ENCODE measurements around the gene PPP6R2.
"Not testable (repeated sequence)": the region's sequence is repeated elsewhere in the genome, so short reads cannot be mapped to it uniquely, and the experiment has no call there.

PPP6R2 gene

GRCh38 chr22:50317674-50318073 is 25.5 kb upstream of the PPP6R2 start:
- DNase-seq (ENCODE audit: low spot score) (no peak), FAIRE-seq (no peak)

GRCh38 chr22:50318356-50318697 is 24.8 kb upstream of the PPP6R2 start:
- FAIRE-seq (no peak), DNase-seq (ENCODE audit: low spot score) (no peak)

GRCh38 chr22:50318698-50319411 is 24.3 kb upstream of the PPP6R2 start:
- DNase-seq (ENCODE audit: low spot score) (no peak), FAIRE-seq (no peak)

GRCh38 chr22:50319503-50319951 is 23.6 kb upstream of the PPP6R2 start:
- FAIRE-seq, result no peak
- no peak for DNase-seq (ENCODE audit: low spot score)

DNA sequence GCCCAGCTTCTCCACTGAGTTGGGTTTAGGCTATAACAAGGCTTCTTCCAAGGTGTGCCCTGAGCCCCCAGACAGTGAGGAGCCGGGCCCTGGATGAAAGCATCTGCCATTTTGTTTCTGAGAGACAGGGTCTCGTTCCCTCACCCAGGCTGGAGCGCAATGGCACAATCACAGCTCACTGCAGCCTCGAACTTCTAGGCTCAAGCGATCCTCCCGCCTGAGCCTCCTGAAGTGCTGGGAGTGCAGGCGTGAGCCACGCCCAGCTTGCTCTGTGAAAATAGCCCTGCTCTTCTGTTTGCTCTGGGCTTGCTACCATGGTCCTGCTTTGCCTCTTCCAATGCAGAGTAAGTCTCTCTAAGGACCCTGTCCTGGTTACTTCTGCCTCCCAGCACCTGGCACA is 23.0 kb upstream of the PPP6R2 start:
- DNase-seq (ENCODE audit: low spot score) (no peak), FAIRE-seq (no peak)

GRCh38 chr22:50320671-50321325 is 22.3 kb upstream of the PPP6R2 start:
- DNase-seq (ENCODE audit: low spot score), result no peak
- no peak for FAIRE-seq

GRCh38 chr22:50322382-50323104 is 20.6 kb upstream of the PPP6R2 start:
- not testable (repeated sequence) for DNase-seq (ENCODE audit: low spot score); FAIRE-seq

GRCh38 chr22:50323900-50324299 is 19.2 kb upstream of the PPP6R2 start:
- FAIRE-seq (no peak), DNase-seq (ENCODE audit: low spot score) (no peak)

DNA sequence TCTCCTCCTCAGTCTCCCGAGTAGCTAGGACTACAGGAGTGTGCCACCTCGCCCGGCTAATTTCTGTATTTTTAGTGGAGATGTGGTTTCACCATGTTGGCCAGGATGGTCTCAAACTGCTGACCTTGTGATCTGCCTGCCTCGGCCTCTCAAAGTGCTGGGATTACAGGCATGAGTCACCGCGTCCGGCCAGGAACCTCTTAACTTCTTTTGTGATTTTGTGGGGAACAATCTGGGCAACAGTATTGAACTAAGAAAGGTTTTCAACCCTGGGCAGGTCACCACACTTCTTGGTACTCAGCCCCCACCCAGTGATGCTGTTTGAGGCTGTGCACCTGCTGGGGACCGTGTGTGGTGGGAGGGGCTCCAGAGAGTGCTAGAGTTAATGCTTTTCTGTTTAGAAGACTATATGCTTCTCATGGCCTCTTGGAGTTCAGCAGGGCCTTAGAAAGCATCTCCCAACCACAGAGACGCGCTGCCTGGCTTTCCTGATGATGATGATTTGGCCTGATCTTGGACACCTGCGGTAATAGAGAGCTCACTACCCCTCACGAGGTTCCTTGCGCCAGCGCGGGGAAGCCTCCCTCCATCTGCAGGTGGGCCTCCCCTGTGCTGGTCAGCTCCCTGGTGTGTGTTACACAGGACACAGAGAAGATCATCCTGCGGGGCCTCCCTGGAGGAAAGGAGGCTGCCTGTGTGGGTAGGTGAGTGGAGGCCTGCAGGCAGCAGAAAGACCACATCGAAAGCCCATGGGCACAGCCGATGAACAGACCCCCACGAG is 17.5 kb upstream of the PPP6R2 start:
- no peak for FAIRE-seq
- no peak for DNase-seq (ENCODE audit: low spot score)

DNA sequence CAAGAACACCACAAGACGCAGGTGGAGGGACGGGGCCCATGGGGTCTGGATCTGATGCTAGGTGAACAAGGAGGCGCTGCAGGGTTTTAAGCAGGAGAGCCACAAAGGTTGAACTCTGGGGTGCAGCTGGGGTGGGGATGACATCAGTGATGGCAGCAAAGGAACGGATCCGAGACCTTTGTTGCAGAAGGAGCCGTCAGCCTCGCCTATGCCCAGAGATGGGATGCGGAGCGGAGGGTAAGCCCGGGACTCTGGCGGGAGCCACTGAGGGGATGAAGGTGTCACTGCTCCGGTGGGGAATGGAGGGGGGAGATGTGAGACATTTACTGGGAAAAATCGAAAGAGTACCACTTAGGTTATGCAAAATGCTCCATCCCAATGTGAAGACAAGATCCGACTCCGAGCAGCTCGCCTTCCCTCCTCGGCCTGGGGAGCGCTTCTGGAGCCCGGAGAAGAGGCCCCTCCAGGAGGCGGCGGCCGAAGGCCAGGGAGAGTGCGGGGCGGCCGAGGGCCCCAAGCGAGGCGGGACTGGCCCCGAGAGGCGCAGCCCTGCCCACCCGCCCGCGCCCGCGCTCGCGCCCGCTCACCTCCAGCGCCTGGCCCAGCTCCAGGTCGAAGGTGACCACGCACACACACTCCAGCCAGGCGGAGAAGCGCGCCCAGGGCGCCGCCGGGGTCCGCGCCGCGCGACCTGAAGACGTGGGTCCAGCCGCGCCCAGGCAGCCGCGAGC is 16.7 kb upstream of the PPP6R2 start:
- FAIRE-seq (no peak), DNase-seq (ENCODE audit: low spot score) (no peak)

DNA sequence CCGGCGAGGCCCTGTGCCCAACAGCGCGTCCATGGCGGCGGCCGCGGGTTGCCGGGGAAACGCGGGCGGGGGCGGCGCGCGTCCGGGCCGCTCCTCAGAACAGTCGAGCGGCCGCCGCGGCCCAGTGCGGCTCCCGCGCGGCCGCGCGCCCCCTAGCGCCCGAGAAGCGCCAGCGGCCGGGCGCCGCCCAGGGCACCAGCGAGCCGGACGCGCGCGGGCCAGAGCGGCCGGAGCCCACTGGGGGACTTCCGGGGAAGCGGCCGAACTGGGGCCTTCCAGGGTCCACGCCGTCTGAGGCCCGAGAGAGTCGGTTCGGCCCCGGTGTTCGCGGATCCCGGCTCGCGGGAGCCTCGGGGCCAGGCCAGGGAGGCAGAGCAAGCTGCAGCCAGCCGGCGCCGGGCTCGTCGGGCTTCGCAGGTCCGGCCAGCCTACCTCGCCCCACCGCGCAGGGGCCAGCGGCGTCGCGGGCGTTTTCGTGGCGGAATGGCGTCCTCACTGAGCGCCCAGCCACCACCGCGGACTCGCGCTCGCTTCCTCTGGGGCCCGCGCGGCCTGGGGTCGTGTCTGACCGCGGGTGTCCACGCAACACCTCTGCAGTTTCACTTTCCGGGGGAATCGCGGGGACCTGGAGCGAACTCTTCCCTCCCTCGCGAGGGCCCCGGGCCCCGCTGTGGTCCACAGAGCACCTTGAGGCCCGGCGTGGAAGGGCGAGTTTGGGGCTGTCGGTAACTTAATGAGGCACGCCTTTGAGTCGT is 16.0 kb upstream of the PPP6R2 start, which contains the start of gene DENND6B:
DENND6B (minus strand) TSS at position 57 of the 755 bp plus-strand sequence; CDS start at position 33, 24 bp downstream.
- FAIRE-seq, result no peak
- peak; percentile 62 for DNase-seq (ENCODE audit: low spot score)

- FAIRE-seq (no peak), DNase-seq (ENCODE audit: low spot score) (no peak)
These were observed 15.5 kb upstream of the PPP6R2 start for GRCh38 chr22:50327711-50328019.

DNA sequence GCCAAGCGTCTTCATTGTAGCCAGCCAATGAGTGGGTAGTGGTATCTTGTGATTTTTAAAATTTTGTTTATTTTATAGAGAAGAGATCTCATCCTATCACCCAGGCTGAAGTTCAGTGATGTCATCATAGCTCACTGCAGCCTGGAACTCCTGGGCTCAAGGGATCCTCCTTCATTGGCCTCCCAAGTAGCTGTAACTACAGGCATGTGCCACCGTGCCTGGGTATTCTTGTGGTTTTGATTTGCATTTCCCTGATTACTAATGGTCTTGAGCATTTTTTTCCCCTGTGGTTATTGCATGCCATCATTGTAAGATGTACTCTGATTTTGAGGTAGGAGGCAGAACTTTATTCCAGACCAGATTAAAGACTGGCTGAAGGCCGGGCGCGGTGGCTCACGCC is 13.9 kb upstream of the PPP6R2 start:
- FAIRE-seq, result no peak
- peak; percentile 39 for DNase-seq (ENCODE audit: low spot score)

- FAIRE-seq; DNase-seq (ENCODE audit: low spot score): not testable (repeated sequence)
These were observed 8.7 kb upstream of the PPP6R2 start for GRCh38 chr22:50334433-50334832.

- no peak for DNase-seq (ENCODE audit: low spot score)
- FAIRE-seq, result no peak
These were observed 5.7 kb upstream of the PPP6R2 start for GRCh38 chr22:50337262-50338041.

DNA sequence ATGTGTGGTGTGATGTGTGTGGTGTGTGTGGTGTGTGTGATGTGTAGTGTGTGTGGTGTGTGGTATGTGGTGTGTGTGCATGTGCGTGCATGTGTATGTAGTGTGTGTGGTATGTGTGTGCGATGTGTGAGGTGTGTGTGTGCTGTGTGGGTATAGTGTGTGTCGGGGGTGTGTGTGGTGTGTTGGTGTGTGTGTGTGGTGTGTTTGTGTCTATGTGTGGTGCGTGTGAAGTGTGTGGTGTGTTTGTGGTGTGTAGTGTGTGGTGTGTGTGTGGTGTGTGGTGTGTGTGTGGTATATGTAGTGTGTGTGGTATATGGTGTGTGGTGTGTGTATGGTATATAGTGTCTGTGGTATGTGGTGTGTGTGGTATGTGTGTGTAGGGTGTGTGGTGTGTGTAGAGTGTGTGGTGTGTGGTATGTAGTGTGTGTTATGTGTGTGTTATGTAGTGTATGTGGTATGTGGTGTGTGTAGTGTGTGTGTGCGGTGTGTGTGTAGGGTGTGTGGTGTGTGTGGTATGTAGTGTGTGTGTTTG is 5.0 kb upstream of the PPP6R2 start:
- DNase-seq (ENCODE audit: low spot score), result no peak
- FAIRE-seq, result no peak

DNA sequence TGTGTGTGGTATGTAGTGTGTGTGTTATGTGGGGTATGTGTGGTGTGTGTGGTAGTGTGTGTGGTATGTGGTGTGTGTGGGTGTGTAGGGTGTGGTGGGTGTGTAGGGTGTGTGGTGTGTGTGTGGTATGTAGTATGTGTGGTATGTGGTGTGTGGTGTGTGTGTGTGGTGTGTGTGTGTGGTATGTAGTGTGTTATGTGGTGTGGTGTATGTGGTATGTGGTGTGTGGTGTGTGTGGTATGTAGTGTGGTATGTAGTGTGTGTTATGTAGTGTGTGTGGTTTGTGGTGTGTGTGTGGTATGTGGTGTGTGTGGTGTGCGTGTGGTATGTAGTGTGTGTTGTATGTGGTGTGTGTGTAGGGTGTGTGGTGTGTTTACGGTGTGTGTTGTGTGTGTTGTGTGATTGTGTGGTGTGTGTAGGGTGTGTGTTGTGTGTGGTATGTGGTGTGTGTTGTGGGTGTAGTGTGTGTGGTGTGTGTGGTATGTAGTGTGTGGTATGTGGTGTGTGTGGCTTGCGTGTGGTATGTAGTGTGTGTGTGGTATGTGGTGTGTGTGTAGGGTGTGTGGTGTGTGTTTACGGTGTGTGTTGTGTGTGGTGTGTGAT is 4.2 kb upstream of the PPP6R2 start:
- FAIRE-seq, result no peak
- DNase-seq (ENCODE audit: low spot score), result no peak

GRCh38 chr22:50339945-50340879 is 2.9 kb upstream of the PPP6R2 start:
- DNase-seq (ENCODE audit: low spot score) (no peak), FAIRE-seq (no peak)
